HFFc6 (cell line): Measurements from ENCODE around the gene GAS2L2. TPM values are rescaled to one million over a fixed set of nuclear protein-coding genes. Genes with fewer than 3 reads are reported as not detected.

ENCODE experiments used
- DNase-seq: peaks from one replicate; pipeline ENCODE4 v3.0.0-alpha.2; 2018
- H3K27ac Mint-ChIP-seq: 2 replicates; pipeline ENCODE4 v1.8.0; 2020; ENCODE audit warnings: mild to moderate bottlenecking, mixed read lengths
- H3K27me3 Mint-ChIP-seq: 2 replicates; pipeline ENCODE4 v1.8.0; 2021; ENCODE audit warnings: mild to moderate bottlenecking, moderate library complexity, mixed read lengths; ENCODE audit not compliant: insufficient read depth
- H3K36me3 Mint-ChIP-seq: 2 replicates; pipeline ENCODE4 v1.8.0; 2021; ENCODE audit warnings: low read depth, mixed read lengths
- H3K4me1 Mint-ChIP-seq: 2 replicates; pipeline ENCODE4 v1.8.0; 2020; ENCODE audit warnings: low read depth, mixed read lengths
- H3K4me3 Mint-ChIP-seq: 2 replicates; pipeline ENCODE4 v1.8.0; 2020; ENCODE audit warnings: mild to moderate bottlenecking, moderate library complexity, mixed read lengths
- H3K9me3 Mint-ChIP-seq: 2 replicates; pipeline ENCODE4 v1.8.0; 2020; ENCODE audit warnings: mild to moderate bottlenecking, mixed read lengths
- CTCF ChIP-seq: fragments of 200-600 bp; sonication (generic); IDR thresholded peaks from 2 replicates; pipeline ENCODE4 v1.5.0; 2021; ENCODE audit warnings: antibody characterized with exemption, mild to moderate bottlenecking
- total RNA-seq, 6 experiments: library from RNA; stranded (reverse); fragmentation: NEBNext Ultra II Directional; extraction: Animal tissue kit (Norgen Biotek cat#: 25700); gene quantifications; 2 replicates in 1 of 6; 3 replicates in 5 of 6; pipeline ENCODE4 v1.2.3, GENCODE V29; 2021

GAS2L2 gene
- total RNA-seq, 6 experiments from 2014 or later: not detected

GRCh38 chr17:35790841-35791240, 37.8 kb upstream of the GAS2L2 start:
- no peak for DNase-seq
- 0 out of 2 replicates have a peak, but pooled peaks have one; percentile 11 for TF ChIP-seq CTCF
- no peak overlapping the region for H3K4me3 Mint-ChIP-seq
- peaks cover 25% of the 10 kb centered on the region for H3K27me3 Mint-ChIP-seq
- no peaks in the 10 kb centered on the region for H3K9me3 Mint-ChIP-seq
- H3K27ac Mint-ChIP-seq: no peak overlapping the region
- H3K36me3 Mint-ChIP-seq: no peaks in the 10 kb centered on the region
- peaks cover 42% of the 10 kb centered on the region for H3K4me1 Mint-ChIP-seq

GRCh38 chr17:35788477-35789368, 35.7 kb upstream of the GAS2L2 start:
- H3K9me3 Mint-ChIP-seq: no peaks in the 10 kb centered on the region
- DNase-seq: peak; percentile 89
- no peak for TF ChIP-seq CTCF
- H3K27ac Mint-ChIP-seq: peak overlapping the region; percentile 90
- H3K36me3 Mint-ChIP-seq: no peaks in the 10 kb centered on the region
- peaks cover 18% of the 10 kb centered on the region for H3K27me3 Mint-ChIP-seq
- H3K4me3 Mint-ChIP-seq: peak overlapping the region; percentile 62
- H3K4me1 Mint-ChIP-seq: peaks cover 47% of the 10 kb centered on the region

- Mint-ChIP-seq H3K9me3 (no peaks in the 10 kb centered on the region), H3K27ac (peak overlapping the region; percentile 69), H3K27me3 (peaks cover 20% of the 10 kb centered on the region), H3K4me1 (peaks cover 51% of the 10 kb centered on the region), H3K4me3 (peak overlapping the region; percentile 53), H3K36me3 (no peaks in the 10 kb centered on the region)
- DNase-seq: peak; percentile 38
- TF ChIP-seq CTCF: no peak
Observed at GRCh38 chr17:35786941-35787432, 33.9 kb upstream of the GAS2L2 start.

GRCh38 chr17:35784895-35785294, 31.9 kb upstream of the GAS2L2 start:
- Mint-ChIP-seq H3K36me3 (no peaks in the 10 kb centered on the region), H3K4me1 (peaks cover 45% of the 10 kb centered on the region), H3K4me3 (no peak overlapping the region), H3K27me3 (peaks cover 30% of the 10 kb centered on the region), H3K9me3 (no peaks in the 10 kb centered on the region), H3K27ac (no peak overlapping the region)
- no peak for TF ChIP-seq CTCF
- no peak for DNase-seq

- Mint-ChIP-seq H3K9me3 (no peaks in the 10 kb centered on the region), H3K27ac (no peak overlapping the region), H3K27me3 (peaks cover 47% of the 10 kb centered on the region), H3K4me1 (peaks cover 29% of the 10 kb centered on the region), H3K4me3 (no peak overlapping the region), H3K36me3 (no peaks in the 10 kb centered on the region)
- no peak for DNase-seq
- no peak for TF ChIP-seq CTCF
Observed at GRCh38 chr17:35780950-35781349, 27.9 kb upstream of the GAS2L2 start.
